Measurements from ENCODE around the gene FHOD1.

Gene FHOD1

DNA sequence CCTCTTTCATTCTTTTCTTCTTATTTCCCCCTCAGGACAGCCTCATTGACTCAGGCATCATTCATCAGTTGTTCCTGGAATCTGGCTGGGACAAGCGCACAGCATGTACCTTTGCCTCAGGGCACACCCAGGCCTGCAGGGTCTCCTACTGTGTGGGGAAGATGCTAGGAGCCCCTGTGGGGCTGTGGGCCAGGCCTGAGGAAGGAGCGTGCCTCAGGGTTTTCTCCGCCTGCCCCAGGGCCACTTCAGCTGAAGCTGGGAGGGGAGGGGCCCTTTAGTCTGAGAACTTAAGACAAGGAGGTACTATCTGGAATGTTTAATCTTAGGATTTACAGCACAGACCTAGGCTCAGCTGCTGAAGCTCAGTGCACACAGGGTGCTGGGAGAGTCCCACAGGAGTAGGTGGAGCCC lies 40.4 kb downstream of the FHOD1 start:
- DNase-seq = no peak

DNA sequence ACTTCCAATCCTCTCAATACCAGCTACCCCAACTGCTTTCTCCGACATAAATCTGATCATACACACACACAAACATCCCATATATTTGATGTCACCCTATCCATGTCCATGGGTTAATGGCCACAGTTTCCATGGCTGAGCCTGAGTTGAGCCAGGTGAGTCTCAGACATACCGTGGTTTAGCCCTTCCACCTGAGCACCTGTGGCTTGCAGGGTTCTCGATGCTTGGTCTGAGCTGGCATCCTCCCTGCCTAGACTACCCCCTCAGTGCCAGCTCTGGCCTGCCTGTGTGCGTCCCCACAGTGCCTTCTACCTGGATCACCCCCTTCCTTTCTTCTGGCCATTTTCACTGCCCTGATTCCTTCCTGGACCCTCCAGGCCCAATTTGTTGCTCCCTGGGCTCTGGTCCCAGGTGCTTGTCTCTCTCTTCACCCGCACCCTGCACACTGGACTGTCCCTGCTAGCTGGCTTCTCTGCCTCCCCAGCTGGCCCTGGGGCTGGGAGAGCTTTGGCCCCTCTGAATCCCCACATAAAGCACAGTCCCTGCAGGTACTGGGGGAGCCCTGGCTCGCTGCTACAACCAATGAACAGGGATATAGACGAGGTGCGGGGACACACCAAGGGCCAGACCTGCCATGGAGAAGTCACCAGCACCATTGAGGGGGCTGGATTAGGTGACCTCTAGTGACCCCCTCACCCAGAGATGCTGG lies 41.0 kb downstream of the FHOD1 start:
- no peak for DNase-seq

DNA sequence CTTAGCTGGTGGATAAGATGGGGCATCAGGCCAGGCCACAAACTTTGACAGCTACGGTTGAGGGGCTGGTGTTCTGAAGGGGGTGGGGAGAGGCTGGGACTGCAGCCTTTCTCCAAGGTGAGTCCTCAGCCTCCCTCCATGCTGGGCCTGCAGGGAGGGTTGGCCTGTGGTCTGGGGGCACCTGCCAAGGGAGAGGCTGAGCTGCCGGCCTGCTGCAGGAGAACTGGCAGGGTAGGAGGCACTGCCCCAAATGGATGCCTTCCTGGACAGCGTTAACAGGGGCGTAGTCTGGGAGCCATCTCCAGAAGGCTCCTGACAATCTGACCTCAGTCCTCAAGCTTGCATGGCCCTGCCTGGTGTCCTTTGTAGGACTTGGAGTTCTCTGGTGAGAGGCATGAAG lies 43.2 kb downstream of the FHOD1 start:
- no peak for DNase-seq

DNA sequence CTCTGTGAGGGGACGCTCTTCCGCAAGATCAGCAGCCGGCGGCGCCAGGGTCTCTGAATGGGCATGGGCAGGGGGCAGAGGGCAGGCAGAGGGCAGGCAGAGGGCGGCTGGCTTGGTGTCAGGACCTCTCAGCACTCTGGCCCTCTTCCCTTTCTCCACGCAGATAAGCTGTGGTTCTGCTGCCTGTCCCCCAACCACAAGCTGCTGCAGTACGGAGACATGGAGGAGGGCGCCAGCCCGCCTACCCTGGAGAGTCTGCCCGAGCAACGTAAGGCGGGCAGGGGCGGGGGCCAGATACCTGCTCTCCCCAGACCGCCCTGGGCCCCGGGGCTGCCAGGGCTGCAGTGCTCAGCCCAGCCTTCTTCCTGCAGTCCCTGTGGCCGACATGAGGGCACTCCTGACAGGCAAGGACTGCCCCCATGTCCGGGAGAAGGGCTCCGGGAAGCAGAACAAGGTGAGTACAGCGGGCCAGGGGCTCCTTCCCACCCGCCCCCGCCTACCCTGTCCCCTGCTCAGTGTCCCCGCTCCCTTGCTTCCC lies 44.3 kb downstream of the FHOD1 start:
- DNase-seq = no peak

DNA sequence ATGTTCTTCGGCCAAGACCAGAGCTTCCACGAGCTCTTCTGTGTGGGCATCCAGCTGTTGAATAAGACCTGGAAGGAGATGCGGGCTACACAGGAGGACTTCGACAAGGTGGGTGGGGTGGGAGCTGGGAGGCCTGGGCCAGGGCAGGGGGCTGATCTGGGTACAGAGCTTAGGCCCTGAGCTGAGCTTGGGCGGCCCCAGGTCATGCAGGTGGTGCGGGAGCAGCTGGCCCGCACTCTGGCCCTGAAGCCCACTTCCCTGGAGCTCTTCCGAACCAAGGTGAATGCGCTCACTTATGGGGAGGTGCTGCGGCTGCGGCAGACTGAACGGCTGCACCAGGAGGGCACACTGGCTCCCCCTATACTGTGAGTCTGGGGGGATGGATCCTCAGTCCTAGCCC lies 44.9 kb downstream of the FHOD1 start:
- DNase-seq = no peak

DNA sequence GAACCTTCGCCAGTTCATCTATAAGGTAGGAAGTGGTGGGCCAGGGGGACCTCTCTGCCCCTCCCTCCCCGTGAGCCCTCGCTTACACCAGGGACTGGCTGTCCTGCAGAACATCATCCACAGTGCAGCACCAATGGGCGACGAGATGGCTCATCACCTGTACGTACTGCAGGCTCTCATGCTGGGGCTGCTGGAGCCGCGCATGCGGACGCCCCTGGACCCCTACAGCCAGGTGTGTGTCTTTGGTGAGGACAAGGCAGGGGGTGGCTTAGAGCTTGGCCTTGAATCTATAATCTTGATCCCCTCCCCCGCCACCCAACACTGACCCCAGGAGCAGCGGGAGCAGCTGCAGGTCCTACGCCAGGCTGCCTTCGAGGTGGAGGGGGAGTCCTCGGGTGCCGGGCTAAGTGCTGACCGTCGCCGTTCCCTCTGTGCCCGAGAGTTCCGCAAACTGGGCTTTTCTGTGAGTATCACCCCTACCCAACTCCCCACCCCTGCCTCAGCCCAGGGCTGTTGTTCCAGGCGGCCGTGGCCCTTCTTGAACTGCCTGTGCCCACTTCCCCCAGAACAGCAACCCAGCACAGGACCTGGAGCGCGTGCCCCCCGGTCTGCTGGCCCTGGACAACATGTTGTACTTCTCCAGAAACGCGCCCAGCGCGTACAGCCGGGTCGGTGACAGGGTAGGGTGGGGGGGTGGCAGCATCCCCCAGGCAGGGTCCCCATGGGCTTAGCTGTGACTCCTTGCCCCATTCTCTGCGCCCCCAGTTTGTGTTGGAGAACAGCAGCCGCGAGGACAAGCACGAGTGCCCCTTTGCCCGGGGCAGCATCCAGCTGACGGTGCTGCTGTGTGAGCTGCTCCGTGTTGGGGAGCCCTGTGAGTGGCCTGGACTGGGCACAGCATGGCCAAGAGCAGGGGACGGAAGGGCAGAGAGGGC lies 45.6 kb downstream of the FHOD1 start:
- DNase-seq = no peak

DNA sequence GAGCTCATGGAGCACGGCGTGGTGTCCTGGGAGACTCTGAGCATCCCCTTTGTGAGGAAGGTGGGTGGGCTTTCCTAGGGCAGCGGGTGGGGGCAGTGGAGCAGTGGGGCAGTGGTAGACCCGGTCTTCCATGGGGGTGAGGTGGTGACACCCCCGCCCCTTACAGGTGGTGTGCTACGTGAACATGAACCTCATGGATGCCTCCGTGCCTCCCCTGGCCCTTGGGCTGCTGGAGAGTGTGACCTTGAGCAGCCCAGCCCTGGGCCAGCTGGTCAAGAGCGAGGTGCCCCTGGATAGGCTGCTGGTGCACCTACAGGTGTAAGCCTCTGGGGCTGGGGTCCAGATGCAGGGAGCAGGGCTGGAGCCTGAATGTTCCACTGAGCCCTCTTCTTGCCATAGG lies 46.8 kb downstream of the FHOD1 start:
- DNase-seq = no peak

DNA sequence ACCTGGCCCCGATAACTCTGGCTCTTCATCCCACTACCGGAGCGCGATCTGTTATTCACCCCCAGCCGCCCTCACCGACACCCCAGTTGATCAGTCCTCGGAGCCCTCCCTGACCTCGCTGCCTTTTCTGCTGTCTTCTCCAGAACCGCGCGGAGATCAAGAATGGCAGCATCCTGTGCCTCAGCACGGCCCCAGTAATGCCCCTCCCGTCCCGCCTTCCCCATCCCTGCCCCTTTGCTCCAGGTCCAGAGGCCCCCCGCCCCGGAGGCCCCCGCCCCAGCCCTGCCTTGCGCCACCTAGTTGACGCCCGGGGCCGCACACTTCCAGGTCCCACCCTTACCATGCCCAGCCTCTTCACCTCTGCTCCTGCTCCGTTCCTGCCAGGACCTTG lies 47.5 kb downstream of the FHOD1 start:
- no peak for DNase-seq

DNA sequence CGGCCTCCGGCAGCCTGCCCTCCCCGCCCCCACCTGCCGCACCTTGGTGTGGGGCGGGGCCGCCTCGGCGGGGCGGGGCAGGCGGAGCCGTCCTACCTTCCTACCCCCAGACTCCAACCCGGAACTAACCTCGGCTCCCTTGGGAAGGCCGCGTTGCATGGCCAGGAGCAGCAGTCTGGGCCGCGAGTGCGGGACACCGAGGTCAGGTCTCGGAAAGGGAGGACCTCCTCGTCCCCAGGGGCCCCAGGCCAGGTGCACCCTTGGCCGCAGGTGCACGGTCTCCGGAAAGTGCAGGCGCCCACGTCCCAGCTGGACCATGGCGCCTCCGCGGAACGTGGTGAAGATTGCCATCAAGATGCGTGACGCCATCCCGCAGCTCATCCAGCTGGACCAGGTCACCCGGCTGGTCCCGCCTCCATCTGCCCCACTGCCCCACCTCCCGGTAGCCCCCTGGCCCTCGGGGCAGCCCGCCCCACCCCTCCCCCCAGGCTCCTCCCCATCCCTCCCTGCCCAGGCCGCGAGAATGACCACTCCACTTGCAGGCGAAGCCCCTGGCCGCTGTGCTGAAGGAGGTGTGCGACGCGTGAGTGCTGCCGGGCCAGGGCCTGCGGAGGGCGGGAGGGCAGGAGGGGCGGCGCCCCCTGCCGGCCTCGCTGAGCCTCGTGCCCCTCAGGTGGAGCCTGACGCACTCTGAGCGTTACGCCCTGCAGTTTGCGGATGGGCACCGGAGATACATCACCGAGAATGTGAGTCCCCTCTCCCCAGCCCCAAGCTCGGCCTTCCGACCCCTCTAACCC lies 48.1 kb downstream of the FHOD1 start, which contains the start of gene ELMO3:
TSS of gene ELMO3 (plus strand) at position 121 of the 797 bp plus-strand sequence. CDS start at position 317, 196 bp downstream.
- no peak for DNase-seq

DNA sequence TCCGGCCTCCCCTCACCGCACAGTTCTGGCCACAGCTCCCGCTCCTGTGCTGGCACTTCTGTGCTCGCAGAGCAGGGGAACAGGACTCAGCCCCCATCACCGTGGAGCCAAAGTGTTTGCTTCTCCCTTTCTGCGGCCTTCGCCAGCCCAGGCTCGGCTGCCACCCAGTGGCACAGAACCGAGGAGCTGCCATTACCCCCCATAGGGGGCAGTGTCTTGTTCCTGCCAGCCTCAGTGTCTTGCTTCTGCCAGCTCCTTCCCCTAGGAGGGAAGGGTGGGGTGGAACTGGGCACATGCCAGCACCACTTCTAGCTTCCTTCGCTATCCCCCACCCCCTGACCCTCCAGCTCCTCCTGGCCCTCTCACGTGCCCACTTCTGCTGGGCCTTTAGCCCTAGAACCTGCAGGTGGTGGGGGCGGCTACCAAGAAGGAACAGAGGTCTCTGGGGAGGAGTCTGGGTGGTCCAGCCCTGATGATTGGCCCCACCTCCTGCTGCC lies 49.0 kb downstream of the FHOD1 start:
- DNase-seq = peak; percentile 64

DNA sequence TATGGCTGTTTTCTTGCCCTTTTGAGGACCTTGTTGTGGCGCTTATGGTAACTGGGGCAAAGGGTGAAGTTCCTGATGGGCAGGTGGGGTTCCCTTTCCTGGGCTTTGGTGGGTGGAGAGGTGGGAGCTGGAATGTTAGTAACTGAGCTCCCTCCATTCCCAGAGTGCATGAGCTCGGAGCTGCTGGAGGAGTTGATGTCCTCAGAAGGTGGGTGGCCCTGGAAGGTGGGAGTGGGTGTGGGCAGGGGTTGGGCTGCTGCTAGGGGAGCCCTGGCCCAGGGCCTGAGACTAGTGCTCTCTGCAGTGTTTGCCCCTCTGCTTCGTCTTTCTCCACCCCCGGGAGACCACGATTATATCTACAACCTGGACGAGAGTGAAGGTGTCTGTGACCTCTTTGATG lies 49.6 kb downstream of the FHOD1 start:
- DNase-seq = no peak

DNA sequence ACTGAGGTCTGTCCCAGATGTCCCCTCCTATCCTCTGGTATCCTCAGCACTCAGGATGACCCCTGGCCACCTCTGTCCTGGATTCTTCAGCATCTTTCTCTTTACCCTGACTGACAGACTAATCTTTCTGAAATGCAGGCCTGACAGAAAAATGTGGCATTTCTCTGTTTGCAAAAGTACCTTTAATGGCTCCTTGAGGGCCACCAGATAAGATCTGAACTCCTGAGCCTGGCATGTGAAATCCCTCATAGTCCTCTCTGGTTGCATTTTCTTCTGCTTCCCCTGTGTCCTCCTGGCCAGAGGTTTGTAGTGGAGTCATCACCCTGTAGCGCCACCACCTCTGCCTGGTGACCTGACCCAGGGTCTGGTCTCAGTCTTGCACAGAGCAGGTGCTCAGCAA lies 50.4 kb downstream of the FHOD1 start:
- no peak for DNase-seq

DNA sequence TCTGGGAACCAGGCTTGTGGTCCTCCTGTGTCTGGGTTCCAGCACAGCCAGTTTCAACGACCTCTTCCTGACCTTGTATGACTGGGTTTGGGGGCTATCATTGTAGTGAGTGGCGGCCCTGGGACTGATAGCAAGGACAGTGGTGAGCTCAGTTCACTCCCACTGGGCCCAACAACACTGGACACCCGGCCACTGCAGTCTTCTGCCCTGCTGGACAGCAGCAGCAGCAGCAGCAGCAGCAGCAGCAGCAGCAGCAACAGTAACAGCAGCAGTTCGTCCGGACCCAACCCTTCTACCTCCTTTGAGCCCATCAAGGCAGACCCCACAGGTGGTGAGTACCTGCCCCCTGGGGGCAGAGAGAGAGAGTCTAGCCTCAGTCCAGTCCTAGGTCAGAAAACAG lies 51.6 kb downstream of the FHOD1 start:
- DNase-seq = no peak

DNA sequence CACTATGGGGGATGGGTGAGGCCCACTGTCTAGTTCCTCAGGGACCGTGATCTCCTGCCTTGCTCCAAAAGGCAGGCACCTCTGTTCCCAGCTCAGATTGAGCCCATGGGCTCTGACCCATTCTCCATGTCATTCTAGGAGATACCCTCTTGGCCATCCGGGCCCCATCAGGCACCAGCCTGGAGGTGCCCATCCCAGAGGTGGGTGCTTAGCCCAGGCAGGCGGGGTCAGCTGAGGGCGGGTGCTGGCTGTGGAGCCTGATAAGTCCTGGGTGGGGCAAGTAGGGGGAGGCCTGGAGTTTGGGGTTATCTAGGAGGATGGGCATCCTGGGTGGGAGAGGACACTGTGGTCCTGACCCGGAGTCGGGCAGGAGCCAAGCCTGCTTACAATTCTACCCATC lies 53.0 kb downstream of the FHOD1 start:
- DNase-seq = no peak

DNA sequence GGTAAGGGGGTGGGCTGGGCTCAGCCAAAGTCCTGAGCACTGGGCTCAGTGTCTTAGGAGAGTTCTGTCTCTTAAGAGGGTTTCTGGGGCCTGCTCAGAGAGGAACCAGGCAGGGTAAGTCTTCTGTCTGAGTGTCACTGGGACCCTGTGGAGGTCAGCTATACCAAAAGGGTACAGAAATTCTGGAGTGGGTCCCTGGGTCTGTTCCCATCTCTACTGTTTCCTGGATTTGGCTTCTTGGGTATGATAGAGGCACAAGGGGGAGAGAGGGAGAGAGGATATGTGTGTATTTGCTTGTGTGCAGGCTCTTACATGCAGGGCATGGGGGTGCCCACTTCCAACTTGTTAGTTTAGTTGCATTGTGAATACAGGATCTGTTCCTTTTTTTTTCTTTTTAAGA lies 53.7 kb downstream of the FHOD1 start:
- DNase-seq = no peak

DNA sequence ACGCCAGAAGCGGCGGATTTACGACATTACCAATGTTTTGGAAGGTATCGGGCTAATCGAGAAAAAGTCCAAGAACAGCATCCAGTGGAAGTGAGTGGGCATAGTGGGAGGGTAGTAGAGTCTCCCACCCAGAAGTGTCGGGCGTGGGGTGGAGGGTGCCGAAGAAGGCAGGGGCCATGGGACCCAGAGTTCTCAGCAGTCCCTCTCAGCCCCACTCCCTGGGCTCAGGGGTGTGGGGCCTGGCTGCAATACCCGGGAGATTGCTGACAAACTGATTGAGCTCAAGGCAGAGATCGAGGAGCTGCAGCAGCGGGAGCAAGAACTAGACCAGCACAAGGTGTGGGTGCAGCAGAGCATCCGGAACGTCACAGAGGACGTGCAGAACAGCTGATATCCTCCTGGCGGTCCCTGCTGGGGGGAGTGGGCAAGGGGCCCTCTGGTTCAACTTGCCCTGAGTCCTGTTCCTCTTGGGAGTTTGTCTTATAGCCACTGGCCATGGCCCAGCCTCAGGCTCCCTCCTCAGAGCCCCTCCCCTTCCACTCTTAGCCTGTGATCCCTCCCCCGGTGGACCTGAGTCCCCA lies 54.4 kb downstream of the FHOD1 start:
- no peak for DNase-seq

DNA sequence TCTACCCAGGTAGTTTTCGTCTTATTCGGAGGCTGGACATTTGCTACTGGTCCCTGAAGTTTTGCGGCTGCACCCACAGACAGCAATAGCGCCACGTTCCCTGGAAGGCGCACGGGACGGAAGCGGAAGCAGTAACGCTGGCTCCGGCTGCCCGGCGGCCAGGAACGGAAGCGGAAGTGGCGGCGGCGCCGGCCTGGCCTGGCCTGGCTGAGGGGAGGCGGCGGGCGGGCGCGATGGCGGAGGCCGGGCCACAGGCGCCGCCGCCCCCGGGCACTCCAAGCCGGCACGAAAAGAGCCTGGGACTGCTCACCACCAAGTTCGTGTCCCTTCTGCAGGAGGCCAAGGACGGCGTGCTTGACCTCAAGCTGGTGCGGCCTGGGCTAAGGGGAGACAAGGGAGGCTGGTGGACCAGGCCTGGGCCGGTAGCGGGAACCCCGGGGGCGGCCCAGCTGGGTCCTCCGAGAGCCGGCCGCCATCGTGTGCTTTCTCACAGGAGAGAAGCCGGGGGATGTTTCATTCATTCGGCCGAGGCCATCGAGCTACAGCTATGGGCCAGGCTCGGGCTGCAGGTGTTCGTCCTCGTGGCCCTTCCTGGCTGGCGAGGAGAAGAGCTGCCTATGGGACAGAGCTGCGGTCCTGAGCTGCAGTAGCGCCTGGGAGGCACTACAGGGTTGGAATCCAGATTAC lies 55.1 kb downstream of the FHOD1 start, which contains the start of gene E2F4:
TSS of gene E2F4 (plus strand) at position 161 of the 687 bp plus-strand sequence. CDS start at position 234, 73 bp downstream.
- DNase-seq = peak; percentile 96

DNA sequence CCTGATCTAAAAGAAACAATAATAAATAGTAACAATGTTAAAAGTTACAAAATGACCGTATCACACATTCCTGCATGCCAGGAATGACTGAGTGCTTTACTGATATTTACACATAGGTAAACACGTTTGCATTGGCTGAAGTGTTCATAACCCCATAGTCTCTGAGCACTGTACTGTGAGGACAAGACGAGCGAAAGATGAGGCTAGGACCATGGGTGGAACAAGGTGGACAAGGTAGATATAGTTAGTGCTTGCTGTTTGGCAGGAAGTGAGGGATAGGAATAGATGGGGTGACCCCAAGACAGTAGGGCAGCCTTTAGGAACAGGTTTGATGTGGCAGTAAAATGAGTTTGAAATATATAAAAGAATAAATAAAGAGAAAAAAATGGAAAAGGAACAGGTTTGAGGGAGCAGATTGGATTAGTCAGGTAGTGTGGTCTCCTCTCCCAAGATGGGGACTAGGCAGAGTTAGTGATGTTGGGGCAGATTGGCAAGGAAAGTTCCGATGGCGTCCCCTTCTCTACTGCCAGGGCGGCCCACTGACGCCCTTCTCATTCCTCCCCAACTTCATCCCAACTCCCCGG lies 55.8 kb downstream of the FHOD1 start:
- DNase-seq = no peak

DNA sequence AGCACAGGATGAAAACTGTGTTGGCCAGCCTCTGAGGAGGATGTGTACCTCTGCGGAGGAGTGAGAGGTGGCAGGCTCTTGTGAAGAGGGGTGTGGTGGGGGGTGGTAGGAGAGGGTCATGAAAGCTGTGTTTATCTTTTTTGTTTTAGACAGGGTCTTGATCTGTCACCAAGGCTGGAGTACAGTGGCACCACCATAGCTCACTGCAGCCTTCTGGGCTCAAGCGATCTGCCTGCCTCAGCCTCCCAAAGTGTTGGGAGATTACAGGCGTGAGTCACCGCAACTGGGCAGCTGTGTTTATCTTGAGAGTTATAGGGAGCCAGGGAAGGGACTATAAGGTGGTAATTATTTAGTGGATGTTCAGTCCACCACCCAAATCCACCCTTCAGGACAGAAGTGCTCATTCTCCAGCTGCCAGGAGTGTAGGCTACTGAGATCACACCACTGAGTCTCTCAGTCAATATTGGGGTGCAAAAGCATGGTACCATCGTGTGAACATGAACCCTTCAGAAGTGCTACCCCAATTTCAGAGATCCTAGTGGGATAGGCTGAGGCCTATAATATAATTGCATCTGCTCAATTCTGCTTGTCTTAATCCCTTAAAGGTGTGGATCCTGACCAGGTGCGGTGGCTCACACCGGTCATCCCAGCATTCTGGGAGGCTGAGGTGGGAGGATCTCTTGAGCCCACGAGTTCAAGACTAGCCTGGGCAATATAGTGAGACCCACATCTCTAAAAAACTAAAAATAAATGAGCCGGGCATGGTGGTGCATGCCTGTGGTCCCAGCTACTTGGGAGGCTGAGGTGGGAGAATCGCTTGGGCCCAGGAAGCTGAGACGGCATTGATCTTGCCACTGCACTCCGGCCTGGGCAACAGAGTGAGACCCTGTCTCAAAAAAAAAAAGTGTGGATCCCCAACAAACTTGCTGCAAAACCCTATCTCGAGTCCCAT lies 56.6 kb downstream of the FHOD1 start:
- DNase-seq = no peak

DNA sequence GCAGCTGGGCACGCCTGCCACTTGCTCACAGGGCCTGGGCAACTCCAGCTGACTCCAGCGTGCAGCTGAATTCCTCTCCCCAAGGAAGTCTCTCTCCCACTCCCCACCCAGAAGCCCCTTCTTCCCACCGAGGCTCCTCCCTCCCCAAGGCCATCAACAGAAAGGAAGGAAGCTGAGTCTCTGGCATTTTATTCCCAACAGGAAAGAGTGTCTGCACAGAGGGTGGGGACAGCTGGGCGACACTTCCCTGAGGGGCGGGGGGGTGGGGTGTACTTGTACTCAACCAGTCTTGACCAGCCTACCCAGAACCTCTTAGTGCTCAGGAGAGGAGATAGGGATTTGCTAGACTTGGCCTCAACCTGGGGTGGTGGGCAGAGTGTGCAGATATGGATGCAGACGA lies 57.2 kb downstream of the FHOD1 start, which contains the start of gene EXOC3L1:
TSS of gene EXOC3L1 (minus strand) at position 96 of the 400 bp plus-strand sequence. CDS start 460 bp downstream, outside the sequence.
- DNase-seq = no peak
